Measurements from ENCODE around the gene PCYOX1L. TPM values are rescaled to one million over a fixed set of nuclear protein-coding genes. Genes with fewer than 3 reads are reported as not detected.

PCYOX1L gene
- total RNA-seq, 4 donors from 2014 or later: 2.6 to 6.1 (median 3.1) TPM

- TF ChIP-seq, protein P1, sequence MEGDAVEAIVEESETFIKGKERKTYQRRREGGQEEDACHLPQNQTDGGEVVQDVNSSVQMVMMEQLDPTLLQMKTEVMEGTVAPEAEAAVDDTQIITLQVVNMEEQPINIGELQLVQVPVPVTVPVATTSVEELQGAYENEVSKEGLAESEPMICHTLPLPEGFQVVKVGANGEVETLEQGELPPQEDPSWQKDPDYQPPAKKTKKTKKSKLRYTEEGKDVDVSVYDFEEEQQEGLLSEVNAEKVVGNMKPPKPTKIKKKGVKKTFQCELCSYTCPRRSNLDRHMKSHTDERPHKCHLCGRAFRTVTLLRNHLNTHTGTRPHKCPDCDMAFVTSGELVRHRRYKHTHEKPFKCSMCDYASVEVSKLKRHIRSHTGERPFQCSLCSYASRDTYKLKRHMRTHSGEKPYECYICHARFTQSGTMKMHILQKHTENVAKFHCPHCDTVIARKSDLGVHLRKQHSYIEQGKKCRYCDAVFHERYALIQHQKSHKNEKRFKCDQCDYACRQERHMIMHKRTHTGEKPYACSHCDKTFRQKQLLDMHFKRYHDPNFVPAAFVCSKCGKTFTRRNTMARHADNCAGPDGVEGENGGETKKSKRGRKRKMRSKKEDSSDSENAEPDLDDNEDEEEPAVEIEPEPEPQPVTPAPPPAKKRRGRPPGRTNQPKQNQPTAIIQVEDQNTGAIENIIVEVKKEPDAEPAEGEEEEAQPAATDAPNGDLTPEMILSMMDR (IDR thresholded peaks at IDR 0.05; ENCODE audit: low read depth): no peak
Measured at GRCh38 chr5:149338364-149338763, 19.5 kb upstream of the PCYOX1L start.

- TF ChIP-seq, protein P1 (IDR thresholded peaks at IDR 0.05; ENCODE audit: low read depth): no peak
Measured at GRCh38 chr5:149340920-149341319, 16.9 kb upstream of the PCYOX1L start.

DNA sequence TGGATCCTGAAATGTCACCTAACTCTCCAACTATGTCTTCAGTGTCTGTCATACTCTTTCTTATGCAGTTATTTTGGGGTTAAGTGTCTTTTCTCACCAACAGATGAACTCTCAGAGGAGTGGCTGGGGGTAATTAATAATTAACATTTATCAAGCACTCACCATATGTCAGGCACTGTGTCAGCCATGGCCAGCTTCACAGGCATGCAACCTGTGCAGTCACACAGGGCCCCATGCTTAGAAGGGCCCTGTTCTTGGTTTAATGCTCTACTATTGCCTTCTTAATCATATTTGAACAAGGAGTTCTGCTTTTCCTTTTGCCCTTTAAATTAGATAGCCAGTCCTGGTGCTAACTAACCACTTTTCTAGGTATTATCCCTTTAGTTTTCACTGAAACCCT lies 16.0 kb upstream of the PCYOX1L start:
- TF ChIP-seq, protein P1 (IDR thresholded peaks at IDR 0.05; ENCODE audit: low read depth): no peak

GRCh38 chr5:149344151-149344550 lies 13.7 kb upstream of the PCYOX1L start:
- TF ChIP-seq, protein P1 (IDR thresholded peaks at IDR 0.05; ENCODE audit: low read depth): no peak

- TF ChIP-seq, protein P1 (IDR thresholded peaks at IDR 0.05; ENCODE audit: low read depth): no peak
Measured at GRCh38 chr5:149345147-149345891, 12.5 kb upstream of the PCYOX1L start, which contains the start of gene GRPEL2. Gene GRPEL2, plus strand, starts transcription at chr5:149345499. Its CDS starts 41 bp downstream, at chr5:149345540.

DNA sequence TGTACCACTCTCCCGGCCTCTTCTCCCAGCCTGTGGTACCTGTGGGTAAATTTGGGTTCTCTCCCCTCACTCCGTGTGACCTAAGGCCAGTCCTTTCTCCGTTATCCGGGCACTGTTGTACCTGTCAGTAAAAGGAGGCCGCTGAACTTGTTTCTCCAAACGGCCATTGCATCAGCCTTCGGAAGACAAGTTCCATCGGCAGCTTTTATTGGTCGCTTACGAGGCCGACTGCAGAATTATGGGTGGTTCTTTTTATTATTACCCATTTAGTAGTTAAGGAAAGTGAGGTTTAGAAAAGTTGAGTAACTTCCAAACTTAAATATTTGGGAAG lies 12.0 kb upstream of the PCYOX1L start:
- TF ChIP-seq, protein P1 (IDR thresholded peaks at IDR 0.05; ENCODE audit: low read depth): no peak

DNA sequence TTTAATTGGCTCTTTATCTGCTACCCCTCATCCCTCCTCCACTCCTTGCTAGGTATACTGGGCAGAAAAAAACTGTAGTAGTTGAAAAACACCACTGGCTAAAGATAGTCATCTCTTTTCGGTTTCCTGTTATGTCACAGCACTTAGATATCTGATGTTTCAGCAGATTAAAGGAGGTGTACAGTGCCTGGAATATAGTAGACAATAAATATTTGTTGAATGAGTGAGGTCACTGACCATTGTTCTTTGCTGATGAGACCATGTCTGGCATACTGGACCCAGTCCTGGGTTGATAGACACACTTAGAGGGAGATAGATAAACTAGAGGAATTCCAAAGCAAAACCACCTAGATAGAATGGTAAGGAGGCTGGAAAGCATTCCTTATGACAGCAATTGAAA lies 9.3 kb upstream of the PCYOX1L start:
- TF ChIP-seq, protein P1 (IDR thresholded peaks at IDR 0.05; ENCODE audit: low read depth): no peak
